NOMO-1 (cell line): Measurements from ENCODE around the gene PARD3B.

Experiments
- DNase-seq, 2 experiments: peaks; one replicate each; lab custom pipeline; 2025; ENCODE audit not compliant: unreplicated experiment in 2 of 2; lab: John Stamatoyannopoulos, UW

The PARD3B gene

DNA sequence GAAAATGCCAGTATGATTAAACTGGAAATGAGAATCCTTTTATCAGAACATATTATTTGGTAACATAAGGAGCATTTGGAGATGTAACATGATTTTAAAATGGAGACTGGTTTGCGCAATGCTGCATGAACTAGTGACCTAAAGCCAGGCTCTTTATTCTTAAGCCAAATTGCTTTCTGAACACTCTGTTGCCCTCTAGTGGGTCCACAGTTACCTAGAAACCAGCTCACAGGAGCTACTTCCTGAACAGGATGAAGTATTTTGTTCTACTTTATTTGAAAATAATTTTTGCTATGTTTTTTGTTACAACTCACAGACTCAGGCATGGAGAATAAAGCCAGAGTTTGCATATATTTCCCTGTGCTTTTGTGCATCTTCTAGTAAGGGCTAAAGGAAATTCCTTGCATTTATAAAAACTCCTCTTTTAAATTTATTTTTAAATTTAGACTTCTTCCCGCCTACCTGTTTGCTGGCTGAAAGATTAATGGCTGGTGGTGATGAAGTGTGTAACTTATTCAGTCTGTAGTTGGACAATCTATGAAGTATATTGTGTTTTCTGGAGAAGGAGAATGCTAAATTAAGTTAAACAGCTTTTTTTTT lies 146.7 kb downstream of the PARD3B start:
- peak; percentile 6 to 51 for DNase-seq

DNA sequence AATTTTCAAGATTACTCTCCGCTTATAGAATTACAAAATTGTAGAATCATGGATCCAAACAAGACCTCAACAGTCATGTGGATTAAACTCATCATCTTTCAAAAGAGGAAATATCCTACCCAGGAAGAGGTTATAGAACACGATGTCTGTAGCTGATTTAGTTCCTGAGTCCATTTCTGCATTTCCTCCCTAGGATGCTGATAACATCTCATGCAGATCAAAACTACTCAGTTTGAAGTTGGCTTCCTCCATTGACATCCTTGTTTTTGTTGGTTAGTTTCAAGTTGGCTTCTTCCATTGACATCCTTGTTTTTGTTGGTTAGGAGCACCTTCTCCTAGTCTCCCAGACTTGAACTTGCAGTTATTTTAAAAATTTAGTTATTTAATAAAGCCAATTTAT lies 147.5 kb downstream of the PARD3B start:
- DNase-seq: no peak

GRCh38 chr2:204693262-204693661 lies 148.0 kb downstream of the PARD3B start:
- no peak for DNase-seq

DNA sequence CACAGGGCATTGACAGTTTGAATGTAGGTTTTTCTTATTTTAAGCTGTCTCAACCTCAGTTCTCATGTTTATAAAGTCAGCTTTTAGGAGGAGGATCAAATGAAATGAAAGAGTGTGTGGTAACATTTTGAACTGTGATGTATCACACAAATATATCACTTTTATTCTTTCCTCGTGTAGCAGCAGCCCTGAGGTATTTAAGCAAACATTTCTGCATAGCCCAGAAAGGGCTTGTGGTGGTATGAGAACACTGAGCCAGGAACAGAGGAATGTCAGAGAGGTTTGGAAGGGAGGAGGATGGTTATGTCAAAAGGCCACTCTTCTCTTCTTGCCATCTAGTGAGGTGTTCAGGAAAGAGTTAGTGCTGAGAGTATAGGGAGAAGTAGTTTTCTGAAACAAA lies 150.2 kb downstream of the PARD3B start:
- no peak for DNase-seq

DNA sequence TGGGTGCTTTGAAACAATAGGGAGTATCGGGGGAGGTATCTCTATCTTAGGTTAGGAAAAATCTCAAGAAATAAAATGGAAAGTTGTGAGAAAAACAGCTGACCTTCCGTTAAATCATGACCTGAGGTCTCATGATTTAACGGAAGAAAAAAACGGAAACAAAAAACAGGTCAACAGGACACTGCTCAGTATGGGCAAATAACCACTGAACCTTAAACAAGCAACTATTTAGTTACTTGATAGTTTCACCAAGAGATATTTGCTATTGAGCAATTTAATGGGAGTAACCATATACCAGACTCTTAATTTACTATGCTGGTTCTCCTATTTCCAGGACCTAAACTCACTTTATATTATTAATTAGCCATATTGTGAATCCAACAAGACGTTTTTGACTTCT lies 150.8 kb downstream of the PARD3B start:
- no peak for DNase-seq

GRCh38 chr2:204705243-204705932 lies 160.1 kb downstream of the PARD3B start:
- DNase-seq: no peak

- no peak for DNase-seq
These were observed 161.7 kb downstream of the PARD3B start for GRCh38 chr2:204706939-204707338.

- no peak for DNase-seq
These were observed 167.9 kb downstream of the PARD3B start for GRCh38 chr2:204713211-204713610.

DNA sequence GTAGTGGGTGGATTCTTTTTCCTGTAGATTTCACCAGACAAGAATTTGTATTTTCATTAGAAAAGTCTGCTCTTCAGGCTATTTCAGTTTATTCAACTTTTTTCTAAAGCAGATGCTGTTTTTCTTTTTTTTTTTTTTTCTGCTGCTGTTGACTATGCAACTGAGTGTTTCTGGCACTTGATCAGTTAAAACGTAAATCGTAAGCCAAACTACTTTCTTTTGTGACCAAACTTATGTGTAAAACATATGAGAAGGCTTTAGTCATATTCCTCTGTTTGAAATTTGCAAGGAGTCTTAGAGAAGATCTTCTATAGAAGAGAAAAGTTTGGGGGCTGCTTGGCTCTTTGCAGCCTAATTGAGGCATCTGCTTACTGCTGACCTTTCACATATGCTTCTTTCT lies 170.1 kb downstream of the PARD3B start:
- no peak for DNase-seq

- no peak for DNase-seq
These were observed 172.3 kb downstream of the PARD3B start for GRCh38 chr2:204717591-204717990.

- DNase-seq: no peak
These were observed 173.3 kb downstream of the PARD3B start for GRCh38 chr2:204718607-204719006.

DNA sequence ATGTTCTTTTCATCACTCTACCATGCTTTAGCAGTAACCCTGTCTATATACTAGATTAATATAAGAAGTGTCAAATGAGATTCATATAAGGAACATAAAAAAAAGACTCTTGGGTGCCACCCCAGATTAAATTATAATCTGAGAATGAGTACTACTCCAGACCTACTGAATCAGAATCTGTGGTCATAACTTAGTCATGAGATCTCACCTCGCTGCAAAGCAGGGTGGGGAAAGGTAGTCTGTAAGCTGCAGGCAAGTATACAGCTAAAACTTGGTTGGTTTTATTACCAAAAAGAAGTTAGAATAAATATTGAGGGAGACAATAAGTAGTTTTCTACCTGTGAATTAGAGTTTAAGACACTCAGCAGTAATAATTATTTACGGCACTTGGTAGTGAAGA lies 175.6 kb downstream of the PARD3B start:
- no peak for DNase-seq

DNA sequence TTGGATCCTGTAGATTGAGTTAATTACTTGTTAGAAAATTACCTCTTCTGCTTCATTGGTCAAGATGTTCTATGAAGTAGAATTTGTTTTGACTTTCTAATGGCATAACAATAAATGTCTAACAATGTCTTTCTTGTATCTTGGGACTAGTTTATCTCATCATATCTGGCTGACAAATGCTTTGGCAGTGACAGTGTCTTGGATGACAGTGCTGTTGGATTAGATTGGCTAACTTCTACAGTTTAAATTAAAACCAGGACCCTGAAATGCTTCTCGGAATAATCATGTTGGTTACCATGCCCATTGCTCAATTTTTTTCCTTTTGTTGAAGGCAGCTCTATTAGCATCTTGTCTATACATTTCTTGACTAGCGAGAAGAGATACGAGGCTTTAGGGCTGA lies 176.9 kb downstream of the PARD3B start:
- no peak for DNase-seq

DNA sequence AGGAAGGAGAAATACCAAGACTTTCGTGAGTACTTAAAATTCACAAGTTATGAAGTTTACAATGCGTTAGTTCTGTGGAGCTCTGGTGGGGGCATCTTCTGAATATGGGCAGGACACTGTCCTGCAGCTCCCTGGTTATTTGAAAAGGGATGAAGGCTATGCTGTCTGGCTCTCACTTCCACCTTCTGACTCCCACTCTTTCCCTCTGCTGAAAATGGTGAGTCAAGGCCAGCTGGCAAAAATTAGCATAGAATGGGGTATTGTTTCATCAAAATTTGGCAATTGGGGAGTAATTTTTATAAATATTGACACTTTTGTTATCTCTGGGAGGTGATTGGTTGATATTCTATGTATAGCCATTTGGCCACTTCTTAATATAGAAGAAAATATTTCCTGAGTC lies 177.4 kb downstream of the PARD3B start:
- DNase-seq: no peak

DNA sequence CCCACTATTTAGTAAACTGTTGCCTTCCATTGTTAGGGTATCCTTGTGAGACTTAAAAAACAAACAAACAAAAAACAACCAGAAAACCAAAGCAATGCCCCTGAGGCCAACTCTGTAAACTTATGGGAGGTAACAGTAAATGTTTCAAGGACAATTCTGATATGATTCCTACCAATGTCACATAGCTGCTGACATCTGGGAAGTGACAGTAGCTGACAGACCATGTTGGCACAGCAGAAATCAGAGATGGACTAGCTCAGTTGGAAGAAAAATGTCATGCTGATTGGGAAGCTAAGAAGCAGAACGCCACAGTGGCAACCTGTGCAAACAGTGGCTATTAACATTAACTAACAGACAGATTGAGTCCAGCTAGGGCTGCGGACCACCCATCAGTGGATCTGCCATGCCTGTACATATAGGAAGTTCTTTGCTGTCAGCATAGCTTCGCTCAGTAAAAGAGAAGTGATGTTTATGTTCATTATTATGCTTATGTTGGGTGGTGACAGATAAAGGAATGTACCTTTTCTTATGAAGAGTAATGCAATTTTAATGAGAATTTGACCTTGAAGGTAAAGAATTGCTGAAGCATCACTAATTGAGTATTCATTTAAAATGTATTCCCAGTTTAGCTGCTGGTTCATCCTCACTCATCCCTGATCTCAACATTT lies 180.6 kb downstream of the PARD3B start:
- no peak for DNase-seq

DNA sequence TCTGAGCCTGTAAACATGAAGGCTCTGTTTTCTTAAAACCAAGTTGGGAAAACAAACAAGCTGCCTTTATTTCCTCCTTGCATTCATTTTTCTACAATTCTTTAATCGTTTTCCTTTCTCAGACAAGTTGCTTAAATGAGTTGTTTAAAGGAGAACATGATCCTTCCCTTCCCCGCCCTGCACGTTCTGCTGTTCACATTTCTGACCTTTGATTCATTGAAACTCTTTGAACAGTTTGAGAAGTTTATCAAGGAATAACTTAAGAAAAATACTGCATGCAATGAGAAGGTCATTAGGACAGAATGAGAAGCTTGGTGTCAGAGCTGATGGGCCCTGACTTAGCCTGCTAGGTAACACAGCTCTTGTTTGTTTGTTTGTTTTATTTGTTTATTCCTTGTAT lies 181.6 kb downstream of the PARD3B start:
- DNase-seq: no peak

DNA sequence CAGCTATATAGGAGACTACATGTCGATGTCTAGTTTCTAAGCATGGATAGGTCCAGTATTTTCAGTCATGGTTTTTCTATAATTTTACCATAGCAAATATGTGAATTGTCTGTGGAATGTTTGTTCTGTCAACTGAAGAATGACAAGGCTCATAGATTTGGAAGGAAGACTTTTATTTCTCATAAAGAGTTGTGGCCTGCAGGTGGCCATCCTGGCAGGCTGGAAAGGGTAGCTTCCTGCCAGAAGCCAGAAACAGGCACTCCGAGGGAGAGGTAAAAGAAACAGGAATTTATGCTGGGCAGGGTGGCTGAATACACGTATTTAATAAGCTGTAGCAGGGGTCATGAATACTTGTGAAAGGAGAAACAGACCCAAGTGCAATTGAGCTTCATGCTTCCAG lies 182.1 kb downstream of the PARD3B start:
- DNase-seq: no peak

GRCh38 chr2:204730603-204731002 lies 185.3 kb downstream of the PARD3B start:
- no peak for DNase-seq

DNA sequence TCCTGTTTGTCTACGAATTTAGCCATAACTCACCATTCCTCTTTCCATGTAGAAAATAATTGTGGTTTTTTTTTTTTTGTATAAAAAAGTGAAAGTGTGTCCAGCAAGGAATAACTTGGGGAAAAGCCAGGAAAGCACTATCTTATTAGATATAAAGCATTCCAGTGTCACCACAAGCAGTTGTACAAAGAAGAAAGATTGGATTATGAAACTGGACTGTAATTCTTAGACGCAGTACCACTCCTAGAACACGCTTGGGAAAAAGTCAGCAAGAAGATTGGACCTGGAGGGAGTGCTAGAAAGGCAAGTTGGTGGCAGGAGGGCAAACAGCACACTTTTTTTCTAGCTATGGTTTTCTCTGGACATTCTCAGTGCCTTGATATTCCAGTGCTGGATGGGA lies 186.7 kb downstream of the PARD3B start:
- DNase-seq: no peak

DNA sequence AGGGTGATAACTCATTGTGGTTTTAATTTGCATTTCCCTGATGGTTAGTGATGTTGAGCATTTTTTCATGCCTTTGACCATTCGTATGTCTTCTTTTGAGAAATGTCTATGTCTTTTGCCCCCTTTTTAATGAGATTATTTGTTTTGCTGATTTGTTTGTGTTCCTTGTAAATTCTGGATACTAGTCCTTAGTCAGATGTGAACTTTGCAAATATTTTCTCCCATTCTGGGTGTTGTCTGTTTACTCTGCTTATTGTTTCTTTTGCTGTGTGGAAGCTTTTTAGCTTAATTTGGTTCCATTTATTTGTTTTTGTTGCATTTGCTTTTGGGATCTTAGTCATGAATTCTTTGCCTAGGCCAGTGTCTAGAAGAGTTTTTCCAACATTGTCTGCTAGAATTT lies 192.0 kb downstream of the PARD3B start:
- no peak for DNase-seq

GRCh38 chr2:204738721-204739120 lies 193.4 kb downstream of the PARD3B start:
- no peak for DNase-seq

DNA sequence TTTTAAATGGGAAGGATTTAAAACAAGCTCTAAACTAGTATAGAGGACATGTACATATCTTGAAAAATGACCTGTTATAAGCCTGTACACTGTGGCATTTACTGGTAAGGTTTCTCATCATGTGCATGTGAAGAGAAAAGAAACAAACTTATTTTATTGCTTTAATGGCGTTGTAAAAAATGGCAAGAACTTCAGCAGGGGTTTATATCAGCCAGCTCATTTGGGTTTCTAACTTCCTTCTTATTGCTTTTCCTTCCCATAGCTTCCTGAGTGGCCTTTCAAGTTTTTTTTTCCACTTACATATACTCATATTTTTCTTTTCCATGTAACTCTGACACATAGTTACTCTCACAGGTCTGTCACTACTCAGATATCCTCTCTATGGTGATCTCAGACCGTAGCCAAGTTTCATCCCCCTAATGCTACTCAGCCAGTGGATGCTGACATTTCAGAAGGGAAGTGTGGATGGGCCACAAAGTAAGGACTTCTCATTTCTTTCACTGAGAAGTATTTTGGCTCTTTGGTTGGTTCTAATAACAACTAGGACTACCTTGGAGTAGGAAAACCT lies 198.2 kb downstream of the PARD3B start:
- no peak for DNase-seq
